Esophagus muscularis mucosa (tissue), 4 donors: ENCODE measurements around the gene DOCK3. TPM values are rescaled to one million over a fixed set of nuclear protein-coding genes. Genes with fewer than 3 reads are reported as not detected.

Source experiments
- DNase-seq: peaks from one replicate; pipeline ENCODE4 v3.0.0-alpha.2; 2017; ENCODE audit errors: extremely low spot score
- H3K27ac ChIP-seq, 4 donors: fragments of 200-600 bp; sonication (generic); replicated peaks in 1 of 4; 1 replicate in 3 of 4; 2 replicates in 1 of 4; pipeline ENCODE4 v1.5.1; 2016 to 2019; ENCODE audit warnings: mild to moderate bottlenecking in 1 of 4
- H3K27me3 ChIP-seq, 4 donors: fragments of 200-600 bp; sonication (generic); one replicate each; pipeline versions ENCODE4 v1.5.1 to v1.6.0; 2016 to 2019
- H3K36me3 ChIP-seq, 4 donors: fragments of 200-600 bp; sonication (generic); one replicate each; pipeline ENCODE4 v1.5.1; 2016 to 2019
- H3K4me1 ChIP-seq, 4 donors: fragments of 200-600 bp; sonication (generic); one replicate each; pipeline ENCODE4 v1.5.1; 2016 to 2019
- H3K4me3 ChIP-seq, 4 donors: fragments of 200-600 bp; sonication (generic); 1 replicate in 2 of 4; 2 replicates in 2 of 4; pipeline ENCODE4 v1.5.1; 2016 to 2019; ENCODE audit warnings: mild to moderate bottlenecking in 4 of 4, moderate library complexity in 1 of 4
- H3K9me3 ChIP-seq, 4 donors: fragments of 200-600 bp; sonication (generic); 1 replicate in 3 of 4; 2 replicates in 1 of 4; pipeline ENCODE4 v1.5.1; 2016 to 2019
- EP300 ChIP-seq: sonication (generic); formaldehyde crosslinking; IDR thresholded peaks from one replicate; pipeline ENCODE4 v1.6.1; 2017; ENCODE audit warnings: antibody characterized with exemption
- POLR2A ChIP-seq: fragments of 450-650 bp; IDR thresholded peaks from one replicate; pipeline ENCODE4 v1.6.1; 2017; ENCODE audit warnings: antibody characterized with exemption, moderate library complexity, mild to moderate bottlenecking, low read depth
- POLR2AphosphoS5 ChIP-seq, 2 donors: sonication (generic); formaldehyde crosslinking; IDR thresholded peaks; one replicate each; pipeline ENCODE4 v1.6.1; 2017; ENCODE audit warnings: antibody characterized with exemption in 2 of 2
- WGBS: methylation state at CpG from one replicate; pipeline ENCODE4 v1.1.5; 2018; 5-methylcytosine and 5-hydroxymethylcytosine counted together
- intact Hi-C: fragments of 100-400 bp; cut with DNase I; formaldehyde crosslinking; loops from one replicate; pipeline ENCODE4 v1.15.1; 2023
- total RNA-seq, 4 donors: library from RNA; depleted of rRNA; stranded (reverse); fragments of >200 nt; gene quantifications; one replicate each; pipeline versions ENCODE4 v1.1.0 to v1.2.1, GENCODE V29; 2016
- TF ChIP-seq, protein P1 (sequence below), 3 experiments: fragments of 200-600 bp in 2 of 3; fragments of 450-650 bp in 1 of 3; sonication (generic) in 2 of 3; IDR thresholded peaks; one replicate each; pipeline ENCODE4 v1.5.1; 2017 to 2019; ENCODE audit warnings: antibody characterized with exemption in 3 of 3, mild to moderate bottlenecking in 2 of 3, moderate library complexity in 1 of 3

The DOCK3 gene
- total RNA-seq, 4 donors from 2014 or later: 5.4 to 10.6 (median 7.2) TPM

DNA sequence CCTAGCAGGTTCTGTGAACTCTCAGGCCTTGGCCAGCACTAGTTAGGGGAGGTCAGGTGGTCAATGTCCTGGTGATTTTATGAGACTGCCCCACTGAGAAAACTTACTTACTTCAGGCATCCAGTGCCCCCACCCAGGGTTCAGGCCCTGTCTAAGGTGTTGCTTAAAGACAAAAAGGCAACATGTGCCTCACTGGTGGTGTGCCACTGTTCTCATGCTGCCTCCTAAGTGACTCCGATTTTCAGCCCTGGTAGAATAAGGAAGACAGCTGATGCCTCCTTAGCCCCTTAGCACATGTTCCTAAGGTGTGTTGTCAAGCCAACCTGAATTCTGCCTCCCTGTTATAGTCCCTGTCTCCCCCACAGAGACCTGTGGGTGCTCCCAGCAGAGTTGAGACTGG, 721.7 kb downstream of the DOCK3 start:
- Histone ChIP-seq H3K27ac (peak overlapping the region in 2 of 4 donors; percentile 5 to 24), H3K36me3 (peaks cover 26 to 94% (median 83%) of the 10 kb centered on the region in 4 donors), H3K27me3 (no peaks in the 10 kb centered on the region), H3K9me3 (no peaks in the 10 kb centered on the region), H3K4me1 (peaks cover 38 to 62% (median 55%) of the 10 kb centered on the region in 4 donors), H3K4me3 (no peak overlapping the region)
- no peak for DNase-seq
- TF ChIP-seq POLR2A: no peak
- TF ChIP-seq, protein P1, sequence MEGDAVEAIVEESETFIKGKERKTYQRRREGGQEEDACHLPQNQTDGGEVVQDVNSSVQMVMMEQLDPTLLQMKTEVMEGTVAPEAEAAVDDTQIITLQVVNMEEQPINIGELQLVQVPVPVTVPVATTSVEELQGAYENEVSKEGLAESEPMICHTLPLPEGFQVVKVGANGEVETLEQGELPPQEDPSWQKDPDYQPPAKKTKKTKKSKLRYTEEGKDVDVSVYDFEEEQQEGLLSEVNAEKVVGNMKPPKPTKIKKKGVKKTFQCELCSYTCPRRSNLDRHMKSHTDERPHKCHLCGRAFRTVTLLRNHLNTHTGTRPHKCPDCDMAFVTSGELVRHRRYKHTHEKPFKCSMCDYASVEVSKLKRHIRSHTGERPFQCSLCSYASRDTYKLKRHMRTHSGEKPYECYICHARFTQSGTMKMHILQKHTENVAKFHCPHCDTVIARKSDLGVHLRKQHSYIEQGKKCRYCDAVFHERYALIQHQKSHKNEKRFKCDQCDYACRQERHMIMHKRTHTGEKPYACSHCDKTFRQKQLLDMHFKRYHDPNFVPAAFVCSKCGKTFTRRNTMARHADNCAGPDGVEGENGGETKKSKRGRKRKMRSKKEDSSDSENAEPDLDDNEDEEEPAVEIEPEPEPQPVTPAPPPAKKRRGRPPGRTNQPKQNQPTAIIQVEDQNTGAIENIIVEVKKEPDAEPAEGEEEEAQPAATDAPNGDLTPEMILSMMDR (IDR thresholded peaks at IDR 0.05): no peak
- no peak for TF ChIP-seq POLR2AphosphoS5 (IDR thresholded peaks at IDR 0.05)
- no peak for TF ChIP-seq EP300
- WGBS: 91% methylated on average over 1 of the region's 1 CpG
- intact Hi-C loops: no loop called here

DNA sequence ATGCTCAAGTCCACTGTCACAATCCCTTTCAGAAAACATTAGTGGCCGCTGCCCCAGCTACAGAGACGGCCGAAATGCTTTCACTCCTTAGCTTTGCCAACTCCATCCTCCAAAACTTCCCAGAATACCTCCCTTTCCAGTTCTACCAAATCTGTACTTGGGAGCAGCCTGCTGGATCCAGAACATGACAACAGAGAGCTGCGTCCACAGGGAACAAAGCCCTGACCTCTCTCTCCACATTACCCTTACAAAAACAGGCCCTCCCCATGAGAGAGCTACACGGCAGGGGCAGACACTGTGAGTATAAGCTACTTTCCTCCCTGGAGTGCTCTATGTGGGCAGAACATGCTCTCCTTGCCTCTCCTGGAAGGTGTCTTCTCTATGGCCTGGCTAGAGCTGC, 722.7 kb downstream of the DOCK3 start:
- Histone ChIP-seq H3K36me3 (peaks cover 30 to 99% (median 89%) of the 10 kb centered on the region in 4 donors), H3K9me3 (no peaks in the 10 kb centered on the region), H3K27me3 (no peaks in the 10 kb centered on the region), H3K4me1 (peaks cover 32 to 54% (median 47%) of the 10 kb centered on the region in 4 donors), H3K27ac (peak overlapping the region in 1 of 4 donors; percentile 34), H3K4me3 (no peak overlapping the region)
- DNase-seq: no peak
- intact Hi-C loops: no loop called here
- WGBS: 60% methylated on average over 5 of the region's 5 CpGs
- TF ChIP-seq POLR2A (no peak), POLR2AphosphoS5 (IDR thresholded peaks at IDR 0.05) (no peak), EP300 (no peak)

DNA sequence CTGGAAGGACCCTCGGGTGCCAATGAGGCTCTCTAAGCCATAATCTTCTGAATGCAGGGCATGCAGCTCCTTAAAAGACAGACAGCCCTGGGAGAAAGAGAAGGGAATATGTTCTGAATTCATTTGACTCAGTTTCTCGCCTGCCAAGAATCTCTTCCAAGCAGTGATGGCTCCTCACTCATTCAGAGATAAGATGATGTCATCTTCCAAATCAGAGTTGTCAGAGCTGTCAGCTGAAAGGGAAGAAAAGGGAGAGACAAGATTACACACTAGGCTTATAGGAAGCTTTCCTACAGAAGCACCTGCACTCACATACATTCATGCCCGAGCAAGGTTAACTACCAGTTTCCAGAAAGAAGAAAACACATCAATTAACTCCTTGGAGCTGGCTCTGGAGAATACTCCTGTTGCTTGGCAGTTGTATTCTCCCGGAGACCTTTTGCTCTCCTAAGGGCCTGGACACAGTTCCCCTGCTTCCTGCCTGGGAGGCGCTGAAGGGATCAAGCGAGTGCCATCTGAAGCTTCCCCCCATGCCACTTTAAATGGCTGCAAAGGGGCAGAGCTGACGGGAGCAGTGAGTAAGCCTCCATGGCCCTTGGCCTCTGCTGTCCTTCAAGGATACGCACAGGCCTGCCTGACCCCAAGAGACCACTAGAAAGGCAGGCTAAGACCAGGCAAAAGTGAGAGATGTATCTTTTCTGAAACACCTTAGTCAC, 724.0 kb downstream of the DOCK3 start:
- DNase-seq: no peak
- H3K27ac ChIP-seq: no peak overlapping the region
- H3K9me3 ChIP-seq: no peaks in the 10 kb centered on the region
- peaks cover 18 to 40% (median 34%) of the 10 kb centered on the region in 4 donors for H3K4me1 ChIP-seq
- H3K36me3 ChIP-seq: peaks cover 25 to 99% (median 87%) of the 10 kb centered on the region in 4 donors
- intact Hi-C loops: no loop called here
- TF ChIP-seq POLR2AphosphoS5 (IDR thresholded peaks at IDR 0.05): no peak
- TF ChIP-seq POLR2A: no peak
- no peak for TF ChIP-seq EP300
- TF ChIP-seq, protein P1 (IDR thresholded peaks at IDR 0.05): no peak
- no peaks in the 10 kb centered on the region for H3K27me3 ChIP-seq
- no peak overlapping the region for H3K4me3 ChIP-seq
- WGBS: 71% methylated on average over 8 of the region's 8 CpGs

DNA sequence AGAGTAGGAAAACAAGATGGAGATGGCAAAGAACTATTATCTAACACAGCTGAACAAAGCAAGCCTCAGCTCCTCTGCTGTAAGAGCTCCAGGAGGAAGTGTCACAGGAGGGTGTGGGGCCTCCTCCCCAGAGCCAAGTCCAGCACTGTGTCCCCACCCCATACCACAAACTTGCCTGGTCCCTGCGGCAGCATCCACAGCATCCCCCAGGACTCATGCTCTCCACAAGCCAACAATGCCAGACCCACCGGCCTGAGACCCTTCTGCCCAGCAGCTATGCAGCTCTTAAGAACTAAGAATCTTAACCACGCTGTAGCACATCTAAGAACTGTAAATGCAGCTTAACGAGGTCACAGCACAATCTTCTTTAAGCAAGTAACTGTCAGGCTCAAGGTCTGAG, 725.4 kb downstream of the DOCK3 start:
- intact Hi-C loops: no loop called here
- Histone ChIP-seq H3K27me3 (no peaks in the 10 kb centered on the region), H3K4me3 (no peak overlapping the region), H3K9me3 (no peaks in the 10 kb centered on the region), H3K4me1 (peaks cover 4 to 26% (median 20%) of the 10 kb centered on the region in 4 donors), H3K27ac (no peak overlapping the region), H3K36me3 (peaks cover 13 to 95% (median 73%) of the 10 kb centered on the region in 4 donors)
- no peak for DNase-seq
- TF ChIP-seq POLR2AphosphoS5 (IDR thresholded peaks at IDR 0.05) (no peak), POLR2A (no peak), EP300 (no peak)
- TF ChIP-seq, protein P1 (IDR thresholded peaks at IDR 0.05): no peak
- WGBS: 83% methylated on average over 3 of the region's 4 CpGs

DNA sequence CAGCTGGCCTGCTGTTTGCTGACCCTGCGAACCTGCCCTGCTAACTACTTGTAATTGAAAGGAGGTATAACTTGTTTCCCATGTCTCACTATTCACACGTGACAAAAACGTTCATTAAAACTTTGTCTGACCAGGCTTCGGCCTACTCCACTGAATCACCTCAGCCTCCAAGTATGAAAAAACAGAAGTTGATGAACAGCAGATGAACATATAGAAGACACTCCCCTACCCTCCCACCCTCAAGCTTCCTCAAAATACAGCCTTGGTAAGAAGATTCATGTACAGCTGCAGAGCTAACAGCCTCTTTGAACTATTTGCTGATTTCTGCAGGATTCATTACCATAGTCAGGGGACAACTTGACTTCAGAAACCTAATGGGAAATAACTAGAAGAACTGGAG, 727.0 kb downstream of the DOCK3 start:
- intact Hi-C loops: no loop called here
- no peaks in the 10 kb centered on the region for H3K9me3 ChIP-seq
- no peak for TF ChIP-seq EP300
- TF ChIP-seq, protein P1 (IDR thresholded peaks at IDR 0.05): no peak
- TF ChIP-seq POLR2AphosphoS5 (IDR thresholded peaks at IDR 0.05): no peak
- no peak for TF ChIP-seq POLR2A
- no peak overlapping the region for H3K27ac ChIP-seq
- no peak for DNase-seq
- WGBS: 87% methylated on average over 4 of the region's 4 CpGs
- H3K4me1 ChIP-seq: peaks cover 4 to 11% (median 5%) of the 10 kb centered on the region in 4 donors
- H3K4me3 ChIP-seq: no peak overlapping the region
- H3K36me3 ChIP-seq: peaks cover 15 to 83% (median 58%) of the 10 kb centered on the region in 4 donors
- H3K27me3 ChIP-seq: no peaks in the 10 kb centered on the region
